ENCODE measurements around the gene MAP2K2. TPM values are rescaled to one million over a fixed set of nuclear protein-coding genes. Genes with fewer than 3 reads are reported as not detected.

MAP2K2 gene
- total and polyA plus RNA-seq, 9 of the 15 experiments (the other 6 are each of a cell fraction or from before 2014, with no cell fraction given) = 1.0 to 151 (median 58.3) TPM

DNA sequence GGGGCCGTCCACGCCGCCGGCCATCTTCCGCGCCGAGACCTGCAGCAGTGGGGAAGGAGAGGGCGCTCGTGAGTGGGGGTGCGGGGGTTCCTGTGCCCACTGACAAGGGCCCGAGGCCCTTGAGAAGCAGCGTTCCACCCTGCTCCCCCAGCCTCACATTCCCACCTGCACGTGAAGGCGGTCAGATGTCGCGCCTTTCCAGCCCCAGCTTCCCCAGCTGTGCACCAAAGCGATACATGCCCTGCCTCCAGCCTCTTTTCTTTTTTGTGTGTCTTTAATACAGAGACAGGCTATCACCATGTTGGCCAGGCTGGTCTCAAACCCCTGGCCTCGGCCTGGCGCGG lies 68.7 kb downstream of the MAP2K2 start:
- no peaks in the 10 kb centered on the region; the same call in 1 of the 2 replicates for H3K9me3 ChIP-seq (replicated peaks; ENCODE audit: control insufficient read depth, insufficient read depth, low read depth, low read length)
- ChIA-PET CTCF (ENCODE audit: low intra/inter-chr PET ratio) (no interaction called here), POLR2A (interaction anchor here (0.9 kb wide), 1 partner anchor 10 kb away, joined by 3 read pairs; no protein-coding TSS in a partner anchor)
- peaks cover 80% of the 10 kb centered on the region; the same call in 2 of the 3 replicates for H3K36me3 ChIP-seq (ENCODE audit: control insufficient read depth, insufficient read depth, low read length)
- 98% methylated on average over 10 of the region's 20 CpGs for WGBS (ENCODE audit: insufficient coverage, low coverage, missing lambda C conversion rate)
- peaks cover 5% of the 10 kb centered on the region for H3K9me1 ChIP-seq (ENCODE audit: control insufficient read depth, insufficient read depth, low read length)
- H3K27ac ChIP-seq (ENCODE audit: extremely low read depth, low read depth, low read length) = no peak overlapping the region
- DNase-seq (ENCODE audit: extremely low read depth in 1 of 4, low spot score in 3 of 4) = no peak
- H4K20me1 ChIP-seq (replicated peaks; ENCODE audit: control insufficient read depth, insufficient read depth, low read length) = peaks cover 56% of the 10 kb centered on the region
- no peak for FAIRE-seq
- no peak overlapping the region for H3K4me3 ChIP-seq
- H3K27me3 ChIP-seq (ENCODE audit: control insufficient read depth in 2 of 2, insufficient read depth in 2 of 2, low read length in 2 of 2) = no peaks in the 10 kb centered on the region
- BruUV-seq (replicated peaks) = no TSS peak
- TF ChIP-seq NR2C1 (IDR thresholded peaks at IDR 0.05) (no peak), NR2C1 (tag; IDR thresholded peaks at IDR 0.05) (no peak), RBM22 (IDR thresholded peaks at IDR 0.05; ENCODE audit: low read depth, low read length, poor library complexity, severe bottlenecking) (peak; percentile 41)
- TF ChIP-seq, protein P1, sequence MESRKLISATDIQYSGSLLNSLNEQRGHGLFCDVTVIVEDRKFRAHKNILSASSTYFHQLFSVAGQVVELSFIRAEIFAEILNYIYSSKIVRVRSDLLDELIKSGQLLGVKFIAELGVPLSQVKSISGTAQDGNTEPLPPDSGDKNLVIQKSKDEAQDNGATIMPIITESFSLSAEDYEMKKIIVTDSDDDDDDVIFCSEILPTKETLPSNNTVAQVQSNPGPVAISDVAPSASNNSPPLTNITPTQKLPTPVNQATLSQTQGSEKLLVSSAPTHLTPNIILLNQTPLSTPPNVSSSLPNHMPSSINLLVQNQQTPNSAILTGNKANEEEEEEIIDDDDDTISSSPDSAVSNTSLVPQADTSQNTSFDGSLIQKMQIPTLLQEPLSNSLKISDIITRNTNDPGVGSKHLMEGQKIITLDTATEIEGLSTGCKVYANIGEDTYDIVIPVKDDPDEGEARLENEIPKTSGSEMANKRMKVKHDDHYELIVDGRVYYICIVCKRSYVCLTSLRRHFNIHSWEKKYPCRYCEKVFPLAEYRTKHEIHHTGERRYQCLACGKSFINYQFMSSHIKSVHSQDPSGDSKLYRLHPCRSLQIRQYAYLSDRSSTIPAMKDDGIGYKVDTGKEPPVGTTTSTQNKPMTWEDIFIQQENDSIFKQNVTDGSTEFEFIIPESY (CRISPR knock-in tag; IDR thresholded peaks at IDR 0.05) = 0 out of 2 replicates have a peak, but pooled peaks have one; percentile 1
- TF ChIP-seq, protein P2, sequence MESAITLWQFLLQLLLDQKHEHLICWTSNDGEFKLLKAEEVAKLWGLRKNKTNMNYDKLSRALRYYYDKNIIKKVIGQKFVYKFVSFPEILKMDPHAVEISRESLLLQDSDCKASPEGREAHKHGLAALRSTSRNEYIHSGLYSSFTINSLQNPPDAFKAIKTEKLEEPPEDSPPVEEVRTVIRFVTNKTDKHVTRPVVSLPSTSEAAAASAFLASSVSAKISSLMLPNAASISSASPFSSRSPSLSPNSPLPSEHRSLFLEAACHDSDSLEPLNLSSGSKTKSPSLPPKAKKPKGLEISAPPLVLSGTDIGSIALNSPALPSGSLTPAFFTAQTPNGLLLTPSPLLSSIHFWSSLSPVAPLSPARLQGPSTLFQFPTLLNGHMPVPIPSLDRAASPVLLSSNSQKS (CRISPR knock-in tag; IDR thresholded peaks at IDR 0.05) = no peak
- no peak overlapping the region for H3K4me2 ChIP-seq (ENCODE audit: insufficient read depth, low read length)
- no peak overlapping the region for H2AFZ ChIP-seq (ENCODE audit: low read depth, low read length)
- peaks cover 16 to 55% of the 10 kb centered on the region in 2 experiments; a peak in 4 of 5 replicates for H3K4me1 ChIP-seq (replicated peaks in 1 of 2; ENCODE audit: control insufficient read depth in 2 of 2, insufficient read depth in 2 of 2, low read length in 2 of 2)
- no peak for ATAC-seq
- H3K79me2 ChIP-seq (ENCODE audit: control insufficient read depth, insufficient read depth, low read length) = peaks cover 97% of the 10 kb centered on the region
- intact Hi-C loops (cut with micrococcal nuclease) = no loop called here
- in situ Hi-C loops (cut with MboI) = no loop called here
- H3K9ac ChIP-seq (ENCODE audit: insufficient read depth in 1 of 2, low read depth in 2 of 2, low read length in 2 of 2) = no peak overlapping the region
